ENCODE results near the gene PRR29.

- TF ChIP-seq POLR2A (IDR thresholded peaks at IDR 0.05) (no peak), CTCF (IDR thresholded peaks at IDR 0.05) (no peak), EP300 (IDR thresholded peaks at IDR 0.05) (no peak)
Measured at GRCh38 chr17:64005734-64006167, 7.6 kb downstream of the PRR29 start.
